GM21737 (cell line): ENCODE measurements around the gene DCP2.

Experiments used
- ATAC-seq: cut with Tn5 transposase; IDR thresholded peaks from one replicate; pipeline ENCODE4 v1.9.1; 2021; ENCODE audit warnings: mild to moderate bottlenecking, moderate library complexity; ENCODE audit not compliant: unreplicated experiment

DCP2 gene

GRCh38 chr5:113017881-113018635 is 41.5 kb downstream of the DCP2 start:
- no peak for ATAC-seq

GRCh38 chr5:113020461-113021273 is 44.1 kb downstream of the DCP2 start:
- ATAC-seq = no peak

GRCh38 chr5:113022661-113023060 is 46.1 kb downstream of the DCP2 start:
- peak; percentile 69 for ATAC-seq

- no peak for ATAC-seq
Measured at GRCh38 chr5:113024076-113024697, 47.6 kb downstream of the DCP2 start.

GRCh38 chr5:113025596-113025995 is 49.0 kb downstream of the DCP2 start:
- ATAC-seq = no peak

GRCh38 chr5:113026211-113026610 is 49.6 kb downstream of the DCP2 start:
- no peak for ATAC-seq

GRCh38 chr5:113027015-113027414 is 50.4 kb downstream of the DCP2 start:
- ATAC-seq = no peak

- no peak for ATAC-seq
Measured at GRCh38 chr5:113027431-113027830, 50.8 kb downstream of the DCP2 start.

- ATAC-seq = no peak
Measured at GRCh38 chr5:113029614-113030013, 53.0 kb downstream of the DCP2 start.

- no peak for ATAC-seq
Measured at GRCh38 chr5:113031104-113031503, 54.5 kb downstream of the DCP2 start.

GRCh38 chr5:113031557-113031956 is 55.0 kb downstream of the DCP2 start:
- ATAC-seq = no peak

GRCh38 chr5:113034182-113034773 is 57.7 kb downstream of the DCP2 start:
- ATAC-seq = no peak

- no peak for ATAC-seq
Measured at GRCh38 chr5:113035096-113035495, 58.5 kb downstream of the DCP2 start.

- ATAC-seq = no peak
Measured at GRCh38 chr5:113036321-113036720, 59.7 kb downstream of the DCP2 start.

GRCh38 chr5:113036826-113037225 is 60.2 kb downstream of the DCP2 start:
- ATAC-seq = no peak

GRCh38 chr5:113038136-113038535 is 61.5 kb downstream of the DCP2 start:
- no peak for ATAC-seq

- ATAC-seq = no peak
Measured at GRCh38 chr5:113038714-113039113, 62.1 kb downstream of the DCP2 start.

- no peak for ATAC-seq
Measured at GRCh38 chr5:113039229-113039933, 62.8 kb downstream of the DCP2 start.

GRCh38 chr5:113039934-113040285 is 63.3 kb downstream of the DCP2 start:
- no peak for ATAC-seq

GRCh38 chr5:113040672-113041260 is 64.2 kb downstream of the DCP2 start:
- ATAC-seq = no peak
